PC-9 (cell line): ENCODE data around the gene CELSR2. TPM values are rescaled to one million over a fixed set of nuclear protein-coding genes. Genes with fewer than 3 reads are reported as not detected.

Source experiments
- BruUV-seq: library from RNA; stranded (reverse); fragments of 400-500 nt; replicated peaks from 2 replicates; lab custom pipeline; 2021; lab: Mats Ljungman, UMichigan
- CTCF ChIA-PET: fragments of 300-600 bp; sonication (Branson Sonifier 250); formaldehyde crosslinking; loops from one replicate; lab custom pipeline; 2022; ENCODE audit warnings: antibody characterized with exemption; lab: Charles Lee
- POLR2A ChIA-PET: fragments of 300-600 bp; sonication (Branson Sonifier 250); formaldehyde crosslinking; loops from one replicate; lab custom pipeline; 2022; ENCODE audit warnings: antibody characterized with exemption; ENCODE audit not compliant: unreplicated experiment; lab: Charles Lee
- DNase-seq, 2 experiments: peaks; one replicate each; pipeline versions ENCODE4 v3.0.0 to v3.0.0-alpha.2; 2015 to 2022; ENCODE audit warnings: mixed read lengths in 1 of 2
- H2AFZ ChIP-seq: fragments of 200-600 bp; sonication (generic); 2 replicates; pipeline ENCODE4 v1.8.1; 2017; ENCODE audit warnings: antibody characterized with exemption
- H3F3A ChIP-seq: fragments of 200-600 bp; sonication (generic); 2 replicates; pipeline ENCODE4 v1.8.1; 2017; ENCODE audit warnings: antibody characterized with exemption, mild to moderate bottlenecking, low read depth; ENCODE audit not compliant: insufficient read depth
- H3K27ac ChIP-seq: fragments of 200-600 bp; sonication (generic); 2 replicates; pipeline ENCODE4 v1.6.1; 2016; ENCODE audit warnings: mixed run types
- H3K27me3 ChIP-seq: fragments of 200-600 bp; sonication (generic); 2 replicates; pipeline ENCODE4 v1.6.1; 2016; ENCODE audit warnings: low read depth, mixed run types; ENCODE audit not compliant: insufficient read depth
- H3K36me3 ChIP-seq: fragments of 200-600 bp; sonication (generic); 2 replicates; pipeline ENCODE4 v1.6.1; 2016; ENCODE audit warnings: low read depth, mixed run types
- H3K4me1 ChIP-seq: fragments of 200-600 bp; sonication (generic); replicated peaks from 2 replicates; pipeline ENCODE4 v1.6.1; 2016; ENCODE audit warnings: mixed run types; ENCODE audit not compliant: insufficient read depth
- H3K4me2 ChIP-seq: fragments of 200-600 bp; sonication (generic); 2 replicates; pipeline ENCODE4 v1.6.1; 2017; ENCODE audit warnings: mixed run types
- H3K4me3 ChIP-seq: fragments of 200-600 bp; sonication (generic); 2 replicates; pipeline ENCODE4 v1.6.1; 2016; ENCODE audit warnings: mixed run types
- H3K79me2 ChIP-seq: fragments of 200-600 bp; sonication (generic); 2 replicates; pipeline ENCODE4 v1.6.1; 2017; ENCODE audit warnings: low read depth, mixed run types
- H3K9me2 ChIP-seq: fragments of 200-600 bp; sonication (generic); 2 replicates; pipeline ENCODE4 v1.8.1; 2017; ENCODE audit warnings: mild to moderate bottlenecking; ENCODE audit not compliant: insufficient read depth
- H3K9me3 ChIP-seq: fragments of 200-600 bp; sonication (generic); 2 replicates; pipeline ENCODE4 v1.8.1; 2016; ENCODE audit warnings: low read depth; ENCODE audit not compliant: insufficient read depth
- H4K20me1 ChIP-seq: fragments of 200-600 bp; sonication (generic); 2 replicates; pipeline ENCODE4 v1.8.1; 2017; ENCODE audit not compliant: insufficient read depth
- EZH2 ChIP-seq: fragments of 200-600 bp; sonication (generic); IDR thresholded peaks from 2 replicates; pipeline ENCODE4 v1.8.0; 2017; ENCODE audit warnings: antibody characterized with exemption, low read depth
- intact Hi-C: fragments of 100-400 bp; cut with micrococcal nuclease; formaldehyde crosslinking; loops from one replicate; pipeline ENCODE4 v1.10.0; 2022; ENCODE audit not compliant: unreplicated experiment
- total RNA-seq: library from RNA; stranded (reverse); gene quantifications from 2 replicates; pipeline ENCODE4 v1.2.3, GENCODE V29; 2021
- TF ChIP-seq, protein P1 (sequence below): fragments of 200-600 bp; sonication (generic); conservative IDR thresholded peaks from 2 replicates; pipeline ENCODE4 v1.6.1; 2017; ENCODE audit warnings: mixed run types, antibody characterized with exemption, mild to moderate bottlenecking, moderate library complexity

Gene CELSR2
- total RNA-seq, 1 experiment from 2014 or later: 19.5 TPM

DNA sequence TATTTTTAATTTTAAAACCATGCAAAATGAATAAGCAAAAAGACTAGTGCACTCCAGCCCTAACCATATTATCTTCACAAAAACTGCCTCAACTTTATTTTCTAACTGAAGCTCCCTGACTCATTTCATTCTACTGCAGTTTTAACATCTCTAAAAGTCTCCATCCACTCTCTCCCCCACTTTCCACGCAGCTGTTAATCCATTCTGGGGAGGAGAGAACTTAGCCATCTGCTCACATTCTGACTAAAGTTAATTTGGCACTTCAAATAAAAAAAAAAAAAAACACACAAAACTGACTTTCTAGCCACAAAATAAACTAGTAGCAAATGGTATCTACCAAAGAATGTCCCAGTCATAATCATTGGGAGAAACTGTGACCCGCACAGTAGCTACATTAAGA is 62.9 kb downstream of the CELSR2 start:
- DNase-seq: no peak
- intact Hi-C loops: no loop called here
- POLR2A ChIA-PET: no interaction called here
- Histone ChIP-seq H3K4me1 (no peaks in the 10 kb centered on the region), H4K20me1 (no peaks in the 10 kb centered on the region), H3K79me2 (no peaks in the 10 kb centered on the region), H3K27ac (no peak overlapping the region), H3K4me3 (no peak overlapping the region), H3K4me2 (no peak overlapping the region), H3K27me3 (no peaks in the 10 kb centered on the region), H2AFZ (no peak overlapping the region), H3K36me3 (no peaks in the 10 kb centered on the region), H3K9me3 (no peaks in the 10 kb centered on the region), H3K9me2 (no peaks in the 10 kb centered on the region), H3F3A (no peaks in the 10 kb centered on the region; the same call in 1 of the 2 replicates)
- CTCF ChIA-PET: interaction anchor here (0.7 kb wide), 1 partner anchor 220 kb away, joined by 3 read pairs; no protein-coding TSS in a partner anchor
- no TSS peak for BruUV-seq
- TF ChIP-seq, protein P1, sequence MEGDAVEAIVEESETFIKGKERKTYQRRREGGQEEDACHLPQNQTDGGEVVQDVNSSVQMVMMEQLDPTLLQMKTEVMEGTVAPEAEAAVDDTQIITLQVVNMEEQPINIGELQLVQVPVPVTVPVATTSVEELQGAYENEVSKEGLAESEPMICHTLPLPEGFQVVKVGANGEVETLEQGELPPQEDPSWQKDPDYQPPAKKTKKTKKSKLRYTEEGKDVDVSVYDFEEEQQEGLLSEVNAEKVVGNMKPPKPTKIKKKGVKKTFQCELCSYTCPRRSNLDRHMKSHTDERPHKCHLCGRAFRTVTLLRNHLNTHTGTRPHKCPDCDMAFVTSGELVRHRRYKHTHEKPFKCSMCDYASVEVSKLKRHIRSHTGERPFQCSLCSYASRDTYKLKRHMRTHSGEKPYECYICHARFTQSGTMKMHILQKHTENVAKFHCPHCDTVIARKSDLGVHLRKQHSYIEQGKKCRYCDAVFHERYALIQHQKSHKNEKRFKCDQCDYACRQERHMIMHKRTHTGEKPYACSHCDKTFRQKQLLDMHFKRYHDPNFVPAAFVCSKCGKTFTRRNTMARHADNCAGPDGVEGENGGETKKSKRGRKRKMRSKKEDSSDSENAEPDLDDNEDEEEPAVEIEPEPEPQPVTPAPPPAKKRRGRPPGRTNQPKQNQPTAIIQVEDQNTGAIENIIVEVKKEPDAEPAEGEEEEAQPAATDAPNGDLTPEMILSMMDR: no peak
- no peak for TF ChIP-seq EZH2

DNA sequence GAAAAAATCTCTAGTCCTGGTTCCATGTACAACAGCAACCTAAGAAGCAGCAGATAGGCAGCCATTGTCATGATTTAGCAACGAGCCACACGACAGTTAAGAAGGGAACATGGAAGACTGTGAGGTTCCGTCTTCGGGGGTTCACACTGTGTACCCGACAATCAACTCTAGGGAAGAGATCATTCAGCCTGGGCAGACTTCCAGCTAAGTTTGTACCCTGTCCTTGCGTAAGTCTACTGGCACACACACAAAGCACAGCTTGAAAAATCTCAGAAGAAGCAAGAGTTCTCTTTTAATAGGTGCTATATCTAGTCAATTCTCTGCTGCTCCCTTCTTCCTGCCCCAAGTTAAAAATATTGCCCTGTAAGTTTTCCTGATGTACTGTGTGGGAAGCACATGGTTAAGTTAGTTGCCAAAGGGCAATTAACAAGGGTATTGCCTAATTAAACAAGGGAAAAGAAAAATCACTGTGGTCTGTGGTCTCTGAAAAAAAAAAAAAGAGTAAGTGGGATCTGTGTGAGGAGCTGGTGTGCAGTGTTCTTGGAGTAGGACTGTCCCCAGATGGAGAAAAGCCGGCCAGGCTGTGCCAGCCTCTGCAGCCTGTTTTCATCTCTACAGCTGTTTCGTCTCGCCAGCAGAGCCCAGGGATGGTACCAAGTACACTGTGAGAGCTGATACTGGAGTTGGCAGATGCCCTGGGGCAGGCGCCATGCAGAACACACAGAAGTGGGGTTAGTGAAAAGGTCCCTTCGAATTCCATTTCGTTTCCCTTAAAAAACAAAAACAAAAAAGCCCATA is 63.8 kb downstream of the CELSR2 start:
- Histone ChIP-seq H3F3A (no peaks in the 10 kb centered on the region; the same call in 1 of the 2 replicates), H2AFZ (no peak overlapping the region), H3K9me3 (no peaks in the 10 kb centered on the region), H3K27me3 (no peaks in the 10 kb centered on the region), H3K4me2 (no peak overlapping the region), H4K20me1 (no peaks in the 10 kb centered on the region), H3K79me2 (no peaks in the 10 kb centered on the region), H3K4me1 (no peaks in the 10 kb centered on the region), H3K27ac (no peak overlapping the region), H3K36me3 (no peaks in the 10 kb centered on the region), H3K9me2 (no peaks in the 10 kb centered on the region), H3K4me3 (no peak overlapping the region)
- TF ChIP-seq EZH2: no peak
- TF ChIP-seq, protein P1: no peak
- intact Hi-C loops: no loop called here
- no peak for DNase-seq
- ChIA-PET POLR2A (no interaction called here), CTCF (interaction anchor here (0.7 kb wide), 1 partner anchor 158 kb away, joined by 12 read pairs; no protein-coding TSS in a partner anchor)
- no TSS peak for BruUV-seq

DNA sequence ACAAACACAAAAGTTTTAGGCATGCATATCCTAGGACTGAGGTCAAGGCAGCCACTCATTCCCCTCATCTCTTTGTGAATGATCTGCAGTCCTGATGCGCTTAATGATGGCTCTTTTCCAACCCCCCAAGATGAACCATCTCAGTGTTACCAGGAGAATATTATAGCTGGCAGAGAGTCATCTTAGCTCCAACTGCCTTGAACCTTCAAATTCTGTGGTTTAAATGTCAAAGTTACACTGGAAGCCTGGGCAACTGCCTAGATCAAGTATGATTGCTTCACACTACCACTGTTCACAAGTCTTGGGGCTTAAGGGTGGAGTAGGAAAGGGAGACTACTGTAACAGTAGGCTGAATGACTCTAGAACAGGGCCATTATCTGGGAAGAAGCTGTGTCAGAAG is 65.5 kb downstream of the CELSR2 start:
- Histone ChIP-seq H3F3A (no peaks in the 10 kb centered on the region), H3K4me3 (no peak overlapping the region), H3K27me3 (no peaks in the 10 kb centered on the region), H4K20me1 (no peaks in the 10 kb centered on the region), H3K36me3 (no peaks in the 10 kb centered on the region), H3K4me2 (no peak overlapping the region), H3K9me3 (no peaks in the 10 kb centered on the region), H3K27ac (no peak overlapping the region), H3K9me2 (no peaks in the 10 kb centered on the region), H3K4me1 (no peaks in the 10 kb centered on the region), H3K79me2 (no peaks in the 10 kb centered on the region), H2AFZ (no peak overlapping the region)
- intact Hi-C loops: no loop called here
- no TSS peak for BruUV-seq
- TF ChIP-seq, protein P1: no peak
- no peak for DNase-seq
- CTCF ChIA-PET: no interaction called here
- POLR2A ChIA-PET: no interaction called here
